Astrocyte (in vitro differentiated cells and primary cell): ENCODE results near the gene SRGAP1. TPM values are rescaled to one million over a fixed set of nuclear protein-coding genes. Genes with fewer than 3 reads are reported as not detected.

Experiments used
- DNase-seq: peaks from one replicate; pipeline ENCODE4 v3.0.0-alpha.2; 2010; ENCODE audit warnings: low read depth
- FAIRE-seq: peaks from 2 replicates; lab custom pipeline; 2011; peaks lifted over from hg19 to GRCh38; lab: Jason Lieb, UNC
- H2AFZ ChIP-seq: 2 replicates; pipeline ENCODE4 v1.6.0; 2012; ENCODE audit warnings: low read depth, low read length, inconsistent platforms
- H3K27ac ChIP-seq: 2 replicates; pipeline ENCODE4 v1.5.1; 2011; ENCODE audit warnings: low read depth, low read length, inconsistent platforms
- H3K27me3 ChIP-seq: 2 replicates; pipeline ENCODE4 v1.6.0; 2011; ENCODE audit warnings: low read length, inconsistent platforms; ENCODE audit not compliant: insufficient read depth
- H3K36me3 ChIP-seq: 2 replicates; pipeline ENCODE4 v1.5.1; 2011; ENCODE audit warnings: low read length, inconsistent platforms; ENCODE audit not compliant: insufficient read depth
- H3K4me1 ChIP-seq: 2 replicates; pipeline ENCODE4 v1.5.1; 2011; ENCODE audit warnings: low read length, inconsistent platforms; ENCODE audit not compliant: insufficient read depth
- H3K4me2 ChIP-seq: 2 replicates; pipeline ENCODE4 v1.6.0; 2012; ENCODE audit warnings: low read length, inconsistent platforms
- H3K4me3 ChIP-seq: 2 replicates; pipeline ENCODE4 v1.5.1; 2011; ENCODE audit warnings: low read depth, mild to moderate bottlenecking, low read length, inconsistent platforms; ENCODE audit not compliant: insufficient read depth
- H3K79me2 ChIP-seq: 2 replicates; pipeline ENCODE4 v1.6.0; 2012; ENCODE audit warnings: mild to moderate bottlenecking, low read length, inconsistent platforms; ENCODE audit not compliant: insufficient read depth
- H3K9ac ChIP-seq: 2 replicates; pipeline ENCODE4 v1.6.0; 2012; ENCODE audit warnings: mild to moderate bottlenecking, low read length, inconsistent platforms
- H3K9me3 ChIP-seq: 2 replicates; pipeline ENCODE4 v1.5.1; 2012; ENCODE audit warnings: low read depth, mild to moderate bottlenecking, low read length, inconsistent platforms; ENCODE audit not compliant: insufficient read depth
- H4K20me1 ChIP-seq: 2 replicates; pipeline ENCODE4 v1.6.0; 2012; ENCODE audit warnings: low read length, inconsistent platforms; ENCODE audit not compliant: insufficient read depth
- H3K27ac Mint-ChIP-seq: one replicate; pipeline ENCODE4 v1.8.0; 2021; ENCODE audit warnings: mild to moderate bottlenecking, mixed read lengths; ENCODE audit not compliant: unreplicated experiment
- H3K27me3 Mint-ChIP-seq: one replicate; pipeline ENCODE4 v1.8.0; 2021; ENCODE audit warnings: low read depth, mixed read lengths; ENCODE audit not compliant: unreplicated experiment
- H3K36me3 Mint-ChIP-seq: one replicate; pipeline ENCODE4 v1.8.0; 2021; ENCODE audit warnings: low read depth, mixed read lengths; ENCODE audit not compliant: unreplicated experiment
- H3K4me1 Mint-ChIP-seq: one replicate; pipeline ENCODE4 v1.8.0; 2021; ENCODE audit warnings: low read depth, mixed read lengths; ENCODE audit not compliant: unreplicated experiment
- H3K4me3 Mint-ChIP-seq: one replicate; pipeline ENCODE4 v1.8.0; 2021; ENCODE audit warnings: mild to moderate bottlenecking, moderate library complexity, mixed read lengths; ENCODE audit not compliant: unreplicated experiment
- H3K9me3 Mint-ChIP-seq: one replicate; pipeline ENCODE4 v1.8.0; 2021; ENCODE audit warnings: mild to moderate bottlenecking, mixed read lengths; ENCODE audit not compliant: unreplicated experiment
- CTCF ChIP-seq: IDR thresholded peaks from 2 replicates; pipeline ENCODE4 v1.5.1; 2011; ENCODE audit warnings: low read depth, mild to moderate bottlenecking, inconsistent platforms, low read length, moderate library complexity; ENCODE audit not compliant: insufficient read depth
- EZH2 ChIP-seq: IDR thresholded peaks from 2 replicates; pipeline ENCODE4 v1.6.1; 2012; ENCODE audit warnings: mild to moderate bottlenecking, low read length, inconsistent platforms; ENCODE audit not compliant: insufficient read depth
- total RNA-seq: library from RNA; stranded (reverse); gene quantifications from 2 replicates; pipeline ENCODE4 v1.2.1, GENCODE V29; 2021

Gene SRGAP1
- total RNA-seq, 1 donor from 2014 or later, result 15.2 TPM

- Mint-ChIP-seq H3K27me3 (no peaks in the 10 kb centered on the region), H3K4me3 (no peak overlapping the region), H3K27ac (no peak overlapping the region), H3K4me1 (peaks cover 14% of the 10 kb centered on the region), H3K9me3 (no peaks in the 10 kb centered on the region), H3K36me3 (peaks cover 2% of the 10 kb centered on the region)
- no peak overlapping the region for H3K4me3 ChIP-seq
- H3K4me1 ChIP-seq, result peaks cover 15% of the 10 kb centered on the region
- H3K36me3 ChIP-seq, result no peaks in the 10 kb centered on the region
- peaks cover 6% of the 10 kb centered on the region for H4K20me1 ChIP-seq
- H3K27me3 ChIP-seq, result no peaks in the 10 kb centered on the region
- H3K27ac ChIP-seq, result no peak overlapping the region
- H3K79me2 ChIP-seq, result peaks cover 63% of the 10 kb centered on the region
- no peak overlapping the region for H2AFZ ChIP-seq
- TF ChIP-seq CTCF (no peak), EZH2 (no peak)
- DNase-seq (no peak), FAIRE-seq (no peak)
- H3K4me2 ChIP-seq, result peak overlapping the region; percentile 10
- H3K9me3 ChIP-seq, result no peaks in the 10 kb centered on the region
- H3K9ac ChIP-seq, result no peak overlapping the region
These were observed 84.9 kb downstream of the SRGAP1 start for GRCh38 chr12:63929426-63929825.

GRCh38 chr12:63930971-63931370 lies 86.5 kb downstream of the SRGAP1 start:
- Histone ChIP-seq H3K9me3 (no peaks in the 10 kb centered on the region), H4K20me1 (peaks cover 6% of the 10 kb centered on the region), H3K9ac (peak overlapping the region; percentile 9), H3K36me3 (no peaks in the 10 kb centered on the region), H3K4me1 (peaks cover 15% of the 10 kb centered on the region), H3K27me3 (no peaks in the 10 kb centered on the region), H3K4me2 (peak overlapping the region; percentile 31), H3K4me3 (no peak overlapping the region), H3K79me2 (peaks cover 55% of the 10 kb centered on the region), H3K27ac (peak overlapping the region; percentile 17), H2AFZ (no peak overlapping the region)
- peak; percentile 64 for DNase-seq
- Mint-ChIP-seq H3K4me3 (no peak overlapping the region), H3K27ac (no peak overlapping the region), H3K36me3 (peaks cover 5% of the 10 kb centered on the region), H3K27me3 (no peaks in the 10 kb centered on the region), H3K4me1 (peaks cover 14% of the 10 kb centered on the region), H3K9me3 (no peaks in the 10 kb centered on the region)
- peak; percentile 92 for FAIRE-seq
- TF ChIP-seq EZH2 (no peak), CTCF (no peak)

GRCh38 chr12:63931703-63932102 lies 87.2 kb downstream of the SRGAP1 start:
- Histone ChIP-seq H3K36me3 (no peaks in the 10 kb centered on the region), H2AFZ (no peak overlapping the region), H3K27me3 (no peaks in the 10 kb centered on the region), H4K20me1 (peaks cover 6% of the 10 kb centered on the region), H3K9me3 (no peaks in the 10 kb centered on the region), H3K27ac (peak overlapping the region; percentile 17), H3K4me1 (peaks cover 15% of the 10 kb centered on the region), H3K79me2 (peaks cover 53% of the 10 kb centered on the region), H3K4me3 (no peak overlapping the region), H3K9ac (peak overlapping the region; percentile 9), H3K4me2 (no peak overlapping the region)
- FAIRE-seq, result no peak
- Mint-ChIP-seq H3K36me3 (peaks cover 7% of the 10 kb centered on the region), H3K27me3 (no peaks in the 10 kb centered on the region), H3K27ac (no peak overlapping the region), H3K9me3 (no peaks in the 10 kb centered on the region), H3K4me3 (no peak overlapping the region), H3K4me1 (peaks cover 14% of the 10 kb centered on the region)
- TF ChIP-seq CTCF (no peak), EZH2 (no peak)
- no peak for DNase-seq
